ENCODE results near the gene ZSWIM8. TPM values are rescaled to one million over a fixed set of nuclear protein-coding genes. Genes with fewer than 3 reads are reported as not detected.

The ZSWIM8 gene
- total RNA-seq, 1 donor from 2014 or later, result 131 TPM

GRCh38 chr10:73837072-73837471 lies 51.7 kb downstream of the ZSWIM8 start:
- no peak for DNase-seq (ENCODE audit: low spot score in 2 of 2, unreplicated experiment in 2 of 2)
- no peaks in the 10 kb centered on the region for H3K27me3 Mint-ChIP-seq (ENCODE audit: low read depth)
- H3K4me3 Mint-ChIP-seq, result no peak overlapping the region
- no peaks in the 10 kb centered on the region for H3K4me1 Mint-ChIP-seq
- no peak for TF ChIP-seq CTCF (IDR thresholded peaks at IDR 0.05; ENCODE audit: unreplicated experiment)
- H3K9me3 Mint-ChIP-seq, result no peaks in the 10 kb centered on the region
- H3K36me3 Mint-ChIP-seq, result peaks cover 22% of the 10 kb centered on the region
- H3K27ac Mint-ChIP-seq, result no peak overlapping the region

- Mint-ChIP-seq H3K36me3 (peaks cover 28% of the 10 kb centered on the region), H3K27ac (no peak overlapping the region), H3K4me1 (no peaks in the 10 kb centered on the region), H3K9me3 (no peaks in the 10 kb centered on the region), H3K27me3 (ENCODE audit: low read depth) (no peaks in the 10 kb centered on the region), H3K4me3 (no peak overlapping the region)
- TF ChIP-seq CTCF (IDR thresholded peaks at IDR 0.05; ENCODE audit: unreplicated experiment), result no peak
- no peak for DNase-seq (ENCODE audit: low spot score in 2 of 2, unreplicated experiment in 2 of 2)
Observed at GRCh38 chr10:73838008-73838567, 52.7 kb downstream of the ZSWIM8 start.

- TF ChIP-seq CTCF (IDR thresholded peaks at IDR 0.05; ENCODE audit: unreplicated experiment), result no peak
- Mint-ChIP-seq H3K36me3 (peaks cover 29% of the 10 kb centered on the region), H3K27me3 (ENCODE audit: low read depth) (no peaks in the 10 kb centered on the region), H3K9me3 (no peaks in the 10 kb centered on the region), H3K27ac (no peak overlapping the region), H3K4me1 (no peaks in the 10 kb centered on the region), H3K4me3 (no peak overlapping the region)
- no peak for DNase-seq (ENCODE audit: low spot score in 2 of 2, unreplicated experiment in 2 of 2)
Observed at GRCh38 chr10:73838827-73839226, 53.4 kb downstream of the ZSWIM8 start.

GRCh38 chr10:73839276-73839966 lies 54.0 kb downstream of the ZSWIM8 start:
- no peaks in the 10 kb centered on the region for H3K4me1 Mint-ChIP-seq
- no peak for DNase-seq (ENCODE audit: low spot score in 2 of 2, unreplicated experiment in 2 of 2)
- H3K4me3 Mint-ChIP-seq, result no peak overlapping the region
- H3K27me3 Mint-ChIP-seq (ENCODE audit: low read depth), result no peaks in the 10 kb centered on the region
- TF ChIP-seq CTCF (IDR thresholded peaks at IDR 0.05; ENCODE audit: unreplicated experiment), result no peak
- no peaks in the 10 kb centered on the region for H3K9me3 Mint-ChIP-seq
- no peak overlapping the region for H3K27ac Mint-ChIP-seq
- peaks cover 26% of the 10 kb centered on the region for H3K36me3 Mint-ChIP-seq

GRCh38 chr10:73840056-73840402 lies 54.6 kb downstream of the ZSWIM8 start:
- Mint-ChIP-seq H3K9me3 (no peaks in the 10 kb centered on the region), H3K4me1 (no peaks in the 10 kb centered on the region), H3K27me3 (ENCODE audit: low read depth) (no peaks in the 10 kb centered on the region), H3K36me3 (peaks cover 29% of the 10 kb centered on the region), H3K27ac (no peak overlapping the region), H3K4me3 (no peak overlapping the region)
- no peak for DNase-seq (ENCODE audit: low spot score in 2 of 2, unreplicated experiment in 2 of 2)
- no peak for TF ChIP-seq CTCF (IDR thresholded peaks at IDR 0.05; ENCODE audit: unreplicated experiment)

All from mesothelial cell of epicardium (in vitro differentiated cells).